ENCODE data around the gene NCS1. TPM values are rescaled to one million over a fixed set of nuclear protein-coding genes. Genes with fewer than 3 reads are reported as not detected.
A peak's percentile ranks its signal among the peaks of the same experiment; 100 is the strongest.

NCS1 gene
- total and polyA plus RNA-seq, 9 of the 15 experiments (the other 6 are each of a cell fraction or from before 2014, with no cell fraction given) = 0.28 to 27.0 (median 9.6) TPM

DNA sequence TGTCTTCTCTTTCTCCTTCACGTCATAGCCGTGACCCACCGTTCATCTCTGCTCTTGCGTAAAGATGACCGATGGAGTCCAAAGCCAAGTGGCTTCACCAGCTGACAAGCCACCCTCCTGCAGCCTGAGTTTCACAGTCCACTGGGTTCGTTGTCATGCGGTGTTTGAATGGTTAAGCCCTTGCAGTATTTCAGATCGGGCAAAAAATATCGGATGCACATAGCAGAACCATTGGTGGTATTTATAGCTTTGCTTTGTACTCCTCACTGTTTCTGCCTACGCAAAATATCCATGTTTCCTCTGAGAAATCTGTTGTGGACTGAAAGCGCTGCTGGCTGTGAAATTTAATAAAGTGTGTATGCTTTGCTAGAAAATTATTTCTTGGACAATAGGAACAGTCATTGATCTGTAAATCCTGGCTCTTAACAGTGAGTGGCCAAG is 34.5 kb upstream of the NCS1 start:
- Histone ChIP-seq H3K4me3 (no peak overlapping the region), H3K36me3 (ENCODE audit: control insufficient read depth, insufficient read depth, low read length) (peaks cover 4% of the 10 kb centered on the region; the same call in 2 of the 3 replicates), H3K27me3 (ENCODE audit: control insufficient read depth in 2 of 2, insufficient read depth in 2 of 2, low read length in 2 of 2) (no peaks in the 10 kb centered on the region), H3K4me1 (replicated peaks in 1 of 2; ENCODE audit: control insufficient read depth in 2 of 2, insufficient read depth in 2 of 2, low read length in 2 of 2) (peaks cover 31 to 34% of the 10 kb centered on the region in 2 experiments), H3K9me1 (ENCODE audit: control insufficient read depth, insufficient read depth, low read length) (peaks cover 6% of the 10 kb centered on the region), H3K4me2 (ENCODE audit: insufficient read depth, low read length) (peak overlapping the region; percentile 17; the same call in 1 of the 2 replicates), H3K79me2 (ENCODE audit: control insufficient read depth, insufficient read depth, low read length) (no peaks in the 10 kb centered on the region), H3K9ac (ENCODE audit: insufficient read depth in 1 of 2, low read depth in 2 of 2, low read length in 2 of 2) (peak overlapping the region in 1 of 2 experiments; percentile 48; a peak in 2 of 4 replicates), H4K20me1 (replicated peaks; ENCODE audit: control insufficient read depth, insufficient read depth, low read length) (no peaks in the 10 kb centered on the region), H3K9me3 (replicated peaks; ENCODE audit: control insufficient read depth, insufficient read depth, low read depth, low read length) (no peaks in the 10 kb centered on the region), H2AFZ (ENCODE audit: low read depth, low read length) (peak overlapping the region; percentile 22; the same call in 1 of the 2 replicates), H3K27ac (ENCODE audit: extremely low read depth, low read depth, low read length) (peak overlapping the region; percentile 71)
- ChIA-PET CTCF (ENCODE audit: low intra/inter-chr PET ratio) (no interaction called here), POLR2A (no interaction called here)
- WGBS (ENCODE audit: insufficient coverage, low coverage, missing lambda C conversion rate) = 83% methylated on average over 11 of the region's 11 CpGs
- no peak for FAIRE-seq
- intact Hi-C loops (cut with micrococcal nuclease) (no loop called here), in situ Hi-C loops (cut with MboI) (loop anchor here (25.0 kb wide), 1 partner anchor 550 kb away; the partner anchor contains the start of gene EXOSC2)
- BruUV-seq (replicated peaks) = no TSS peak
- TF ChIP-seq GTF2F1 (IDR thresholded peaks at IDR 0.05; ENCODE audit: low read depth, low read length) (no peak), STAG1 (CRISPR knock-in tag; IDR thresholded peaks at IDR 0.05; ENCODE audit: borderline replicate concordance) (no peak), MYNN (IDR thresholded peaks at IDR 0.05) (no peak), MYNN (CRISPR knock-in tag; IDR thresholded peaks at IDR 0.05) (no peak)
- TF ChIP-seq, protein P1, sequence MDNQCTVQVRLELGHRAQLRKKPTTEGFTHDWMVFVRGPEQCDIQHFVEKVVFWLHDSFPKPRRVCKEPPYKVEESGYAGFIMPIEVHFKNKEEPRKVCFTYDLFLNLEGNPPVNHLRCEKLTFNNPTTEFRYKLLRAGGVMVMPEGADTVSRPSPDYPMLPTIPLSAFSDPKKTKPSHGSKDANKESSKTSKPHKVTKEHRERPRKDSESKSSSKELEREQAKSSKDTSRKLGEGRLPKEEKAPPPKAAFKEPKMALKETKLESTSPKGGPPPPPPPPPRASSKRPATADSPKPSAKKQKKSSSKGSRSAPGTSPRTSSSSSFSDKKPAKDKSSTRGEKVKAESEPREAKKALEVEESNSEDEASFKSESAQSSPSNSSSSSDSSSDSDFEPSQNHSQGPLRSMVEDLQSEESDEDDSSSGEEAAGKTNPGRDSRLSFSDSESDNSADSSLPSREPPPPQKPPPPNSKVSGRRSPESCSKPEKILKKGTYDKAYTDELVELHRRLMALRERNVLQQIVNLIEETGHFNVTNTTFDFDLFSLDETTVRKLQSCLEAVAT (IDR thresholded peaks at IDR 0.05) = 0 out of 4 replicates have a peak, but pooled peaks of 1 of the 2 experiments have one; percentile 20
- TF ChIP-seq, protein P2, sequence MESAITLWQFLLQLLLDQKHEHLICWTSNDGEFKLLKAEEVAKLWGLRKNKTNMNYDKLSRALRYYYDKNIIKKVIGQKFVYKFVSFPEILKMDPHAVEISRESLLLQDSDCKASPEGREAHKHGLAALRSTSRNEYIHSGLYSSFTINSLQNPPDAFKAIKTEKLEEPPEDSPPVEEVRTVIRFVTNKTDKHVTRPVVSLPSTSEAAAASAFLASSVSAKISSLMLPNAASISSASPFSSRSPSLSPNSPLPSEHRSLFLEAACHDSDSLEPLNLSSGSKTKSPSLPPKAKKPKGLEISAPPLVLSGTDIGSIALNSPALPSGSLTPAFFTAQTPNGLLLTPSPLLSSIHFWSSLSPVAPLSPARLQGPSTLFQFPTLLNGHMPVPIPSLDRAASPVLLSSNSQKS (CRISPR knock-in tag; IDR thresholded peaks at IDR 0.05) = no peak
- TF ChIP-seq, protein P3, sequence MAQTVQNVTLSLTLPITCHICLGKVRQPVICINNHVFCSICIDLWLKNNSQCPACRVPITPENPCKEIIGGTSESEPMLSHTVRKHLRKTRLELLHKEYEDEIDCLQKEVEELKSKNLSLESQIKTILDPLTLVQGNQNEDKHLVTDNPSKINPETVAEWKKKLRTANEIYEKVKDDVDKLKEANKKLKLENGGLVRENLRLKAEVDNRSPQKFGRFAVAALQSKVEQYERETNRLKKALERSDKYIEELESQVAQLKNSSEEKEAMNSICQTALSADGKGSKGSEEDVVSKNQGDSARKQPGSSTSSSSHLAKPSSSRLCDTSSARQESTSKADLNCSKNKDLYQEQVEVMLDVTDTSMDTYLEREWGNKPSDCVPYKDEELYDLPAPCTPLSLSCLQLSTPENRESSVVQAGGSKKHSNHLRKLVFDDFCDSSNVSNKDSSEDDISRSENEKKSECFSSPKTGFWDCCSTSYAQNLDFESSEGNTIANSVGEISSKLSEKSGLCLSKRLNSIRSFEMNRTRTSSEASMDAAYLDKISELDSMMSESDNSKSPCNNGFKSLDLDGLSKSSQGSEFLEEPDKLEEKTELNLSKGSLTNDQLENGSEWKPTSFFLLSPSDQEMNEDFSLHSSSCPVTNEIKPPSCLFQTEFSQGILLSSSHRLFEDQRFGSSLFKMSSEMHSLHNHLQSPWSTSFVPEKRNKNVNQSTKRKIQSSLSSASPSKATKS (CRISPR knock-in tag; IDR thresholded peaks at IDR 0.05) = no peak
- DNase-seq (ENCODE audit: extremely low read depth in 1 of 4, low spot score in 3 of 4) = no peak
- ATAC-seq = no peak; the same call in 2 of the 3 replicates

All from K562 (cell line).